Measurements from ENCODE around the gene INPPL1. TPM values are rescaled to one million over a fixed set of nuclear protein-coding genes. Genes with fewer than 3 reads are reported as not detected.
A peak's percentile ranks its signal among the peaks of the same experiment; 100 is the strongest.
"Not testable (repeated sequence)": the region's sequence is repeated elsewhere in the genome, so short reads cannot be mapped to it uniquely, and the experiment has no call there.

Gene INPPL1, protein sequence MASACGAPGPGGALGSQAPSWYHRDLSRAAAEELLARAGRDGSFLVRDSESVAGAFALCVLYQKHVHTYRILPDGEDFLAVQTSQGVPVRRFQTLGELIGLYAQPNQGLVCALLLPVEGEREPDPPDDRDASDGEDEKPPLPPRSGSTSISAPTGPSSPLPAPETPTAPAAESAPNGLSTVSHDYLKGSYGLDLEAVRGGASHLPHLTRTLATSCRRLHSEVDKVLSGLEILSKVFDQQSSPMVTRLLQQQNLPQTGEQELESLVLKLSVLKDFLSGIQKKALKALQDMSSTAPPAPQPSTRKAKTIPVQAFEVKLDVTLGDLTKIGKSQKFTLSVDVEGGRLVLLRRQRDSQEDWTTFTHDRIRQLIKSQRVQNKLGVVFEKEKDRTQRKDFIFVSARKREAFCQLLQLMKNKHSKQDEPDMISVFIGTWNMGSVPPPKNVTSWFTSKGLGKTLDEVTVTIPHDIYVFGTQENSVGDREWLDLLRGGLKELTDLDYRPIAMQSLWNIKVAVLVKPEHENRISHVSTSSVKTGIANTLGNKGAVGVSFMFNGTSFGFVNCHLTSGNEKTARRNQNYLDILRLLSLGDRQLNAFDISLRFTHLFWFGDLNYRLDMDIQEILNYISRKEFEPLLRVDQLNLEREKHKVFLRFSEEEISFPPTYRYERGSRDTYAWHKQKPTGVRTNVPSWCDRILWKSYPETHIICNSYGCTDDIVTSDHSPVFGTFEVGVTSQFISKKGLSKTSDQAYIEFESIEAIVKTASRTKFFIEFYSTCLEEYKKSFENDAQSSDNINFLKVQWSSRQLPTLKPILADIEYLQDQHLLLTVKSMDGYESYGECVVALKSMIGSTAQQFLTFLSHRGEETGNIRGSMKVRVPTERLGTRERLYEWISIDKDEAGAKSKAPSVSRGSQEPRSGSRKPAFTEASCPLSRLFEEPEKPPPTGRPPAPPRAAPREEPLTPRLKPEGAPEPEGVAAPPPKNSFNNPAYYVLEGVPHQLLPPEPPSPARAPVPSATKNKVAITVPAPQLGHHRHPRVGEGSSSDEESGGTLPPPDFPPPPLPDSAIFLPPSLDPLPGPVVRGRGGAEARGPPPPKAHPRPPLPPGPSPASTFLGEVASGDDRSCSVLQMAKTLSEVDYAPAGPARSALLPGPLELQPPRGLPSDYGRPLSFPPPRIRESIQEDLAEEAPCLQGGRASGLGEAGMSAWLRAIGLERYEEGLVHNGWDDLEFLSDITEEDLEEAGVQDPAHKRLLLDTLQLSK
- 10 to 100 TPM in 1 of 3 donors, 1 to 10 TPM in 2; 3.5 to 13.8 (median 5.8) TPM for polyA plus RNA-seq

DNA sequence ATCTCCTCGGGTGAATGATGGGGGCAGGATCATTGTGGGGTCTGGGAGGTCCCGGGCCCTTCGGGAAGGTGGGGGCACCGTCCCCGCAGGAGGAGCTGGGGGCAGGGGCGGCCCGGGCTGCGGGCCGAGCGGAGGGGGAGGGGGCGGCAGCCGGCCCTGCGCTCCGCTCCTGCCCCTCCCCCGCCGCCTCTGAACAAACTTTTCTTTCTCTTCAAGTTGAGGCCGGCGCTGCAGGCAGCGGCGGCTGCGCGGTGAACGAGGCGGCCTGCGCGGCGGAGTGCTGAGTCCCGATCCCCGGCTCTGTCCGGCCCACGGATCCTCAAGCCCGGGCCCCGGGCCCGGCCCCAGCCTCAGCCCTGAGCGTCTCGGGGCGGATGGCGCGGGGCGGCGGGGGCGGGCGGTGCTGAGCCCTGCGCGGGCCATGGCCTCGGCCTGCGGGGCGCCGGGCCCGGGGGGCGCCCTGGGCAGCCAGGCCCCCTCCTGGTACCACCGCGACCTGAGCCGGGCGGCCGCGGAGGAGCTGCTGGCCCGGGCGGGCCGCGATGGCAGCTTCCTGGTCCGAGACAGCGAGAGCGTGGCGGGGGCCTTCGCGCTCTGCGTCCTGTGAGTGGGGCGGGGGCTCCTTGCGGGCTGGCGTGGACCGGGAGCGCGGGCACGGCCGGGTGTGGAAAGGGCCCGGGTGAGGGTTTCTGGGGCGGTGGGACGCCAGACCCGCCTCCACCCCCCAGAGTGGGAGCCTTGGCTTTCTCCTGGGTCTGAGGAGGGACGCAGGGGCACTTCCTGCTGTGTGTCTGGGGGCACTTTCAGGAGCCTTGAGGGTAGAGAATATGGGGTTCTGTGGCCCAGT lies at the start of gene INPPL1:
Gene INPPL1 (plus strand): TSS at position 204 of the 847 bp plus-strand sequence. CDS start 218 bp downstream, at position 422.
- Mint-ChIP-seq H3K4me1 (peaks cover 37 to 43% of the 10 kb centered on the region in 2 donors), H3K36me3 (peaks cover 4 to 9% (median 5%) of the 10 kb centered on the region in 3 donors), H3K27me3 (ENCODE audit: low read depth in 3 of 3) (peaks cover 7 to 16% (median 8%) of the 10 kb centered on the region in 3 donors), H3K9me3 (no peaks in the 10 kb centered on the region), H3K27ac (peak within 1 kb of the TSS; percentile 90 to 98 (median 96)), H3K4me3 (peak within 1 kb of the TSS; percentile 93 to 96 (median 94))
- DNase-seq: peak; percentile 35 to 40 (median 39)

DNA sequence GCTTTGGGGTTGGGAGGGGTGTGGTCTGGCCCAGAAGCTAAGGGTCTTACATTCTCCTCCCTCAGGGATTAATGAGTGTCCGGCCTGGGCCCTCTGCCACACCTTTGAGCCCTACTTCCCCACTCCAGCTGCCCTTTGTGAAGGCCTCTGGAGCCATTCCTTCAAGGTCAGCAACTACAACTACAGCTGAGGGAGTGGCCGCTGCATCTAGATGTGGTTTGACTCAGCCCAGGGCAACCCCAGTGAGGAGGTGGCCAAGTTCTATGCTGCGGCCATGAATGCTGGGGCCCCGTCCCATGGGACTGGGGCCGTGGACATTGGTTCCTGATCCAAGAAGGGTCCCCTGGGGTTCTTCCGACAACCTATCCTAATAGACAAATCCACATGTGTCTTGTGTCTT lies 46.9 kb upstream of the INPPL1 start:
- Mint-ChIP-seq H3K9me3 (no peaks in the 10 kb centered on the region), H3K4me1 (no peaks in the 10 kb centered on the region), H3K27ac (no peak overlapping the region), H3K27me3 (ENCODE audit: low read depth in 3 of 3) (peaks cover 2 to 6% (median 3%) of the 10 kb centered on the region in 3 donors), H3K4me3 (no peak overlapping the region), H3K36me3 (no peaks in the 10 kb centered on the region)
- no peak for DNase-seq

DNA sequence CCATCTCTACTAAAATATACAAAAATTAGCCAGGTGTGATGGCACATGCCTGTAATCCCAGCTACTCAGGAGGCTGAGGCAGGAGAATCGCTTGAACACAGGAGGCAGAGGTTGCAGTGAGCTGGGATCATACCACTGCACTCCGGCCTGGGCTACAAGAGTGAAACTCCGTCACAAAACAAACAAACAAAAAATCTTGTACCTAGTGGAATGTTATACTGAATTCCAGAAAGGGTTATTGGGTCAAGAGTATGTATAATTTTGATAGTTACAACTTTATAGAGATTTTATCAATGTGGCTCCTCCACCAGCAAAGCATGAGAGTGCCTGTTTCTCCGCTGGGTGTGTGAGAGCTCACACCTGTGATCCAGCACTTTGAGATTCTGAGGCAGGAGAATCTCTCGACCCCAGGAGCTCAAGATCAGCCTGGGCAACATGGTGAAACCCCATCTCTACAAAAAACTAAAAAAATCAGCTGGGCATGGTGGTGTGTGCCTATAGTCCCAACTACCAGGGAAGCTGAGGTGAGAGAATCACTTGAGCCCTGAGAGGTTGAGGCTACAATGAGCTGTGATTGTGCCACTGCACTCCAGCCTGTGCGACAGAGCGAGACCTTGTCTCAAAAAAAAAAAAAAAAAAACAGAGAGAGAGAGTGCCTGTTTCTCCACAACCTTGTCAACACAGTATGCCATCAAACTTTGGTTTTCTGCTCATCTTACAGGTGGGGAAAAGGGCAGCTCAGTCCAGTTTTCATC lies 45.3 kb upstream of the INPPL1 start:
- H3K36me3 Mint-ChIP-seq: no peaks in the 10 kb centered on the region

DNA sequence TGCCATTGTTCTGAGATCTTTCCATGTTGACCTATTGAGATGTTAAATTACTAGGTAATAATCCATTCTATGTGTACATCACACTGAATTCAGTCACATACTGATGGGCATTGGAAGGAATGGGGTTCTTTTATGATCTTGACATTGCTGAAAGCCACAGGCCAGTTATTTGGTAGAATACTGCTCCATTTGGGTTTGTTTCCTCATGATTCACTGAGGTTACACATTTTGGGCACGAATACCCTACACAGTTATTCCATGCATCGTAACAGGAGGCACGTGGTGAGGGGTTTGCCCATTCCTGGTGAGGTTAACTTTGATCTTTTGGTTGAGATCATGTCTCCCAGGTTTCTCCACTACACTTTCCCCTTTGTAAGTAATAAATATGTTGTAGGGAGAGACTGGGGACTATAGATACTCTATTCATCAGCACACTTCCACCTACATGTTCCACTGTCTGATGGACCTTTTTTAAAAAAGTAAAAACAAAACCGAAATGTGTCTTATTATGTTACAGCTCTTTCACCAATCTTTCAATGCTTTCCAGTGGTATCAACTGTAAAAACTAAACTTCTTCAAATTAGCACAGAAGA lies 44.7 kb upstream of the INPPL1 start:
- no peak overlapping the region for H3K27ac Mint-ChIP-seq
- no peaks in the 10 kb centered on the region for H3K4me1 Mint-ChIP-seq
- DNase-seq: no peak
- H3K4me3 Mint-ChIP-seq: no peak overlapping the region
- H3K36me3 Mint-ChIP-seq: no peaks in the 10 kb centered on the region
- H3K9me3 Mint-ChIP-seq: no peaks in the 10 kb centered on the region
- peaks cover 2 to 6% (median 4%) of the 10 kb centered on the region in 3 donors for H3K27me3 Mint-ChIP-seq (ENCODE audit: low read depth in 3 of 3)

More for the DNA sequence above, 45.3 kb upstream of the INPPL1 start:
- no peak for DNase-seq
- H3K4me3 Mint-ChIP-seq: no peak overlapping the region
- peaks cover 2 to 6% (median 4%) of the 10 kb centered on the region in 3 donors for H3K27me3 Mint-ChIP-seq (ENCODE audit: low read depth in 3 of 3)
- H3K4me1 Mint-ChIP-seq: no peaks in the 10 kb centered on the region
- H3K27ac Mint-ChIP-seq: no peak overlapping the region
- no peaks in the 10 kb centered on the region for H3K9me3 Mint-ChIP-seq

DNA sequence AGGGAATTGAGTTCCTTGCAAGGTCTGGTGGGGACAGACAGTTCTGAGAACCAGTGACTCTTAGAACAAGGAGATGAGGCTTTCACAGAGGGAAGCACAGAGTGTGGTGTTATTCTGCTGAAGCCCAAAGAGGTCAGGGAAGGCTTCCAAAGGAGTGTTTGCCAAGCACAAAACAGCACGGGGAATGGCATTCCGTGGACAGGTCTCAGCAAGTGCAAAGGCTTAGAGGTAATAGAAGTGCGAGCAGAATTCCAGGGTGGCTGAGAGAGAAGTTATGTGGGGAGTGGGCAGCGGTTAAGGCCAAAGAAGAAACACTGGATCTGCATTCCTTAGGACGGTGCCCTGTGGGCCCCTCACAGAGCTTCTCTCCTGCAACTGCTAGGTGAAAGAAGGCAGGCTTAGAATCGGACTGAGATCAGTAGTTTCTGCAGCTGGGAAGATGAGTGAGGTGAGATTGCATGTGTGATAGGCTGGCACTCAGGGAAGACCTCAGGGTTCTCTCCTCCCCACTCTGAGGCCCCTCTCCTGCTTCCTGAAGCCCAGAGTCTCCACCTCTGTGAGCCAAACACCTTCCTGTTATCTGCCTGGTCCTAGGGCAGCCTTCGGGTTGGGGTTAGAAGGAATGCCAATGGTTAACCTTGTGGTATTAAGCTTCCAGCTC lies 43.5 kb upstream of the INPPL1 start:
- not testable (repeated sequence) for H3K9me3 Mint-ChIP-seq; DNase-seq; H3K27ac Mint-ChIP-seq; H3K4me1 Mint-ChIP-seq; H3K4me3 Mint-ChIP-seq; H3K36me3 Mint-ChIP-seq; H3K27me3 Mint-ChIP-seq (ENCODE audit: low read depth in 3 of 3)

DNA sequence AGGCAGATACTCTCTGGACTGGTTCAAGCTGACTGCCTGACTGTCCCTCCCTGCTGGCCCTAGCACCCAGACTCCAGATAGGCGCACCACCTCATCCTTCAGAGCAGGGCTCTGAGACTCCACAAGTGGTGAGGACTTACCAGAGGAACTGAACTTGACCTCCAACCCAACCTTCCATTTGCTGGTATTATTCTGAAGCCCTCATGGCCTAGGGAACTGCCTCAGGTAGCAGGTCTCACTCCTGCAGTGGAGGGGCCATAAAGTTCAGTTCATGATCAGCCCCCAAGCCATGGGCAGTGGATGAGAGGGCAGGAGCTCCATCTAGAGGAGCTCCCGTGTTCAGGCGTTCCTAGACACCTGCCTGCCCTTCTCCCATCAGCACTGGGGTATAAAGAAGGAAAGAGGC lies 43.0 kb upstream of the INPPL1 start:
- not testable (repeated sequence) for H3K4me3 Mint-ChIP-seq; DNase-seq; H3K27me3 Mint-ChIP-seq (ENCODE audit: low read depth in 3 of 3); H3K27ac Mint-ChIP-seq; H3K9me3 Mint-ChIP-seq; H3K4me1 Mint-ChIP-seq; H3K36me3 Mint-ChIP-seq

DNA sequence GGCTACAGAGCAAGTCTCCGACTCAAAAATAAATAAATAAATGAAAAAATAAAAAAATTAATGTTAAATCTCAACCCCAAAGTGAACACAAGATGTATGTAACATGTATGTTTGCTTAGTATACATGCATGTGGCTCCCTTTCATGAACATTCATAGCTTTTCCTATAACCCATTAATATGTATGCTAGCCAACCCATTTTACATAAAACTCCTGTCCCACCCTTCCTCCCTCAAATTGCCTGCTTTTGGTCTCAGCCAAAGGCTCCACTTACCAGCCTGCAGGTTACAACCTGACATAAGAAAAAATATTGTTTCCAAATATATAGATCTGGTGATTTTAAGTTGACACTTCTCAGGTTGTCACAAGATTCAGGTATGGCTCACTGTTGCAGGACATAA lies 36.3 kb upstream of the INPPL1 start:
- no peak overlapping the region for H3K4me3 Mint-ChIP-seq
- no peaks in the 10 kb centered on the region for H3K36me3 Mint-ChIP-seq
- no peaks in the 10 kb centered on the region for H3K9me3 Mint-ChIP-seq
- H3K4me1 Mint-ChIP-seq: no peaks in the 10 kb centered on the region
- peaks cover 0 to 2% (median 0%) of the 10 kb centered on the region in 3 donors for H3K27me3 Mint-ChIP-seq (ENCODE audit: low read depth in 3 of 3)
- H3K27ac Mint-ChIP-seq: no peak overlapping the region
- no peak for DNase-seq

- Mint-ChIP-seq H3K4me1 (no peaks in the 10 kb centered on the region), H3K4me3 (no peak overlapping the region), H3K9me3 (no peaks in the 10 kb centered on the region)
These were observed 34.9 kb upstream of the INPPL1 start for GRCh38 chr11:72189455-72190250.

DNA sequence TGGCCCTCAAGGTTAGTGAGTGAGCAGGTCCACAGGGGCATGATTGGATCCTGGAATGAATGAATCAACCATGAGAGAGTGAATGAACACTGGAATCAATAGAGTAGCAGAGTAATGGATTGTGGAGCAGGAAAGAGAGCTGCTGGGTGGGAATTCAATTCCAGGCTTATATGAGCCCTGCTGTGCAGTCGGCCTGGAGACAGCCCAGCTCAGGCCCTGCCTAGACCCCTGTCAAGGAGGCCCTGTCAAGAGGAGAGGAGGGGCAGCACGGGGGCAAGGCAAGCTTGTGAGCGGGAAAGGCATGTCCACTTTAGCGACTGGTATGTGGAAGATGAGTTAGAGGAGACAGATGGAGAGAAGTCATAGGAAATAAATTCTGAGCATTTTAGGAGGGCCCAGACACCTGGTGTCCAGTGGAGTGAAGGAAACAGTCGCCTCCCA lies 33.9 kb upstream of the INPPL1 start:
- no peak for DNase-seq
- no peak overlapping the region for H3K27ac Mint-ChIP-seq

More at GRCh38 chr11:72189455-72190250, 34.9 kb upstream of the INPPL1 start:
- H3K36me3 Mint-ChIP-seq: no peaks in the 10 kb centered on the region
- DNase-seq: no peak
- no peak overlapping the region for H3K27ac Mint-ChIP-seq
- no peaks in the 10 kb centered on the region for H3K27me3 Mint-ChIP-seq (ENCODE audit: low read depth in 3 of 3)

GRCh38 chr11:72191961-72192381 lies 32.6 kb upstream of the INPPL1 start, which contains the start of gene FOLR1:
TSS of gene FOLR1 (plus strand) at chr11:72192140. CDS start at chr11:72192174, 34 bp downstream.
- no peaks in the 10 kb centered on the region for H3K36me3 Mint-ChIP-seq
- H3K4me1 Mint-ChIP-seq: no peaks in the 10 kb centered on the region
- no peak within 1 kb of the TSS for H3K27ac Mint-ChIP-seq
- H3K9me3 Mint-ChIP-seq: no peaks in the 10 kb centered on the region
- H3K27me3 Mint-ChIP-seq (ENCODE audit: low read depth in 3 of 3): peaks cover 0 to 4% (median 3%) of the 10 kb centered on the region in 3 donors
- H3K4me3 Mint-ChIP-seq: no peak within 1 kb of the TSS
- DNase-seq: no peak

More for the DNA sequence above, 33.9 kb upstream of the INPPL1 start:
- H3K4me1 Mint-ChIP-seq: no peaks in the 10 kb centered on the region
- peaks cover 0 to 3% (median under 1%) of the 10 kb centered on the region in 3 donors for H3K27me3 Mint-ChIP-seq (ENCODE audit: low read depth in 3 of 3)
- H3K9me3 Mint-ChIP-seq: no peaks in the 10 kb centered on the region
- no peak overlapping the region for H3K4me3 Mint-ChIP-seq
- no peaks in the 10 kb centered on the region for H3K36me3 Mint-ChIP-seq
